ENCODE data around the gene CEBPB.

DNA sequence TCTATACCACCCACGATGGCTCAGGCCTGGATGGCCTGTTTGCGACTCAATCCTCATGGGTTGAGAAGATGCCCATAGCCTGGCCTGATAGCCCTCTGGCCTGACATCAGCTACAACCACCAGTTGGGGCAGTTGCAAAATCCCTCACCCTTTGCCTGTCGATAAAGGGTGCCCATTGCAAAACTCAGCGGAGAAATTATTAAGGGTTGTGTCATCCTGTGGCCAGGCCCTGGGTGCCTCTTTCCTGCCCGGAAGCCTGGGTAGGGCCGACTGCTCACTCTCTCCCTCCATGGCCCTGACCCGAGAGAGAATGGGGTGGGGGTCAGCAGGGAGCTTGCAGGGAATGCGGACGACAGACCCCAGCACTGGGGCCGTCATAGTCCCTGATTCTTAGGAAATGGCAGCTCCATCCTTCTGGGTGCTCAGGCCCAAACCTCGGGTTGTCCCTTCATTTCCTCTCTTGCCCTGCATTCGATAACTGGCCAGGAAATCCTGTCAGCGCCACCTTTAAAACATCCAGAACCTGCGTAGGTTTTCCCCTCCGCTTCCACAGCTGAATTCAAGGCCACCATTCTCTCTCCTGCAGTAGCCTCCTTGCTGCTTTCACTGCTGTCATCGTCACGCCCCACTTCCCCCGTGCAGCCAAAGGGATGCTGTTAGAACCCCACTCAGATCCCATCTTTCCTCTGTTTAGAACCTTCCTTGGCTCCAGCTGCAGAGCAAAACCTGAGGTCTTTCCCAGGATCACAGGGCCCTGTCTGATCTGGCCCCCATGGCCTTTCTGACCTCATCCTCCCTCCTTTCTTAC lies 31.1 kb downstream of the CEBPB start:
- TF ChIP-seq POLR2A (IDR thresholded peaks at IDR 0.05) (no peak), CTCF (IDR thresholded peaks at IDR 0.05) (no peak)

Measured in heart left ventricle (tissue), 13 donors.